BLaER1 (cell line): ENCODE measurements around the gene OR13C4.
"Not testable (repeated sequence)": the region's sequence is repeated elsewhere in the genome, so short reads cannot be mapped to it uniquely, and the experiment has no call there.

ENCODE experiments used
- H3K27ac ChIP-seq: shearing (Covaris generic); formaldehyde crosslinking; 2 replicates; pipeline ENCODE4 v1.8.1; 2022
- H3K27me3 ChIP-seq: shearing (Covaris generic); formaldehyde crosslinking; 2 replicates; pipeline ENCODE4 v1.8.1; 2022
- H3K36me3 ChIP-seq: shearing (Covaris generic); formaldehyde crosslinking; 2 replicates; pipeline ENCODE4 v1.8.1; 2022
- H3K4me1 ChIP-seq: shearing (Covaris generic); formaldehyde crosslinking; 2 replicates; pipeline ENCODE4 v1.8.1; 2022
- H3K4me2 ChIP-seq: shearing (Covaris generic); formaldehyde crosslinking; 2 replicates; pipeline ENCODE4 v1.8.1; 2022
- H3K4me3 ChIP-seq: shearing (Covaris generic); formaldehyde crosslinking; 2 replicates; pipeline ENCODE4 v1.8.1; 2022
- H3K9ac ChIP-seq: shearing (Covaris generic); formaldehyde crosslinking; 2 replicates; pipeline ENCODE4 v1.8.1; 2022
- H3K9me3 ChIP-seq: shearing (Covaris generic); formaldehyde crosslinking; 2 replicates; pipeline ENCODE4 v1.8.1; 2022
- H4K20me1 ChIP-seq: shearing (Covaris generic); formaldehyde crosslinking; 2 replicates; pipeline ENCODE4 v1.8.1; 2022
- Cebpa-rat ChIP-seq: shearing (Covaris generic); IDR thresholded peaks from 2 replicates; pipeline ENCODE4 v1.8.1; 2022

Gene OR13C4

DNA sequence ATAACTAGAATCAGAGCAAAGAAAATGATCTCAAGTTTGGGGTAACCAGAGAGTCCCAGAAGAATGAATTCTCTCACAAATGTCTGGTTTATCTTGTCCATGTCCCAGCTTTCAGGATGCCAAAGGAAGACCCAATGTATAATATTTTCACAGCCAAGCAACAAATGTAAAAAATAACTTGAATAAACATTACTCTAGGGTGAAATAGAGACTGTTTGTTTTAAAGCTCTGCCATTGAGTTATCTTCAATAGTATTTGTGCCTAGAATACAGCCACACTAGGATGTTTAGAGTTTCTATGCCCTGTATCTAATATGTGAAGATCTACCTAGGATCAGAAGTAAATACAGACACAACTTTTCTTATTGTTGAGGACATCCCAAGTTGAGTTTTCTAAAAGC, at the start of gene OR13C4:
Gene OR13C4 (minus strand): TSS at position 101 of the 400 bp plus-strand sequence. CDS start 0 bp downstream, at position 101.
- Histone ChIP-seq H3K27me3 (no peaks in the 10 kb centered on the region), H3K4me2 (no peak within 1 kb of the TSS), H3K4me3 (no peak within 1 kb of the TSS), H3K9me3 (peaks cover 11% of the 10 kb centered on the region), H3K27ac (no peak within 1 kb of the TSS), H3K9ac (no peak within 1 kb of the TSS), H3K36me3 (no peaks in the 10 kb centered on the region), H3K4me1 (no peaks in the 10 kb centered on the region), H4K20me1 (no peaks in the 10 kb centered on the region)
- no peak for TF ChIP-seq Cebpa-rat

DNA sequence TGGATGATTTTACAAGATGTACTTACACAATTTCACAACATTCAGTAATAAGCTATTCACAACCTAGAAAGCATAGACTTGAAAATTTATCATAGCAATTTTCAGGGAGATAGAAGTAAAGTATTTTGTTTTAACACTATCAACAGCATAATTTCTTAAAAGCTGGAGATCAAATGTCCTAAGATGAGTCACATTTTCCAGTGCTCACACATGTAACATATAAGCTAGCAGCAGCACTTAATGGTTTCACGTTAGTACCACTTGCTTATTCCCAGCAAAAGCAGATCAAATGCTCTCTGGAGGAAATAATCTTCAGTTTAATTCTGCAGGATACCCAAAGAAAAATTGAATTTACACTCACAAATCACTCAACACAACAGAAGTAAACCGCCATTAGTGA, 48.4 kb upstream of the OR13C4 start:
- no peak overlapping the region for H3K4me3 ChIP-seq
- TF ChIP-seq Cebpa-rat: no peak
- H3K4me1 ChIP-seq: no peaks in the 10 kb centered on the region

DNA sequence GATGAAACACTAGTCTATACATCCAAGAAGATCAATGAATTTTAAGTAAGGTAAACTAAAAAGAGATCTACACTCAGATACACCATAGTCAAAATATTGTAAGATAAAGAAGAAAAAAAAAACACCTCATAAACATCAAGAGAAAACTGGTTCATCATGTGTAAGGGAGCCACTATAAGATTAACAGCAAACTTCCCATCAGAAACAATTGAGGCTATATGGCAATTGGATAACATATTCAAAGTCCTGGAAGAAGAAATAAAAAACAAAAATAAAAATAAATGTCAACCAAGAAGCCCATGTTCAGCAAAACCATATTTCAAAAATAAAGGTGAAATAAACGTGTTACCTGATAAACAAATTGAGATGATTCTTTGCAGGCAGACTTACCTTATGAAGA, 45.6 kb upstream of the OR13C4 start:
- Histone ChIP-seq H3K27ac (no peak overlapping the region), H3K36me3 (no peaks in the 10 kb centered on the region), H3K4me2 (no peak overlapping the region), H4K20me1 (no peaks in the 10 kb centered on the region), H3K4me3 (no peak overlapping the region), H3K9me3 (no peaks in the 10 kb centered on the region), H3K27me3 (no peaks in the 10 kb centered on the region), H3K9ac (no peak overlapping the region), H3K4me1 (no peaks in the 10 kb centered on the region)
- TF ChIP-seq Cebpa-rat: no peak

More for the DNA sequence above, 48.4 kb upstream of the OR13C4 start:
- Histone ChIP-seq H3K27me3 (no peaks in the 10 kb centered on the region), H3K36me3 (no peaks in the 10 kb centered on the region), H4K20me1 (no peaks in the 10 kb centered on the region), H3K9ac (no peak overlapping the region), H3K27ac (no peak overlapping the region), H3K9me3 (no peaks in the 10 kb centered on the region), H3K4me2 (no peak overlapping the region)

DNA sequence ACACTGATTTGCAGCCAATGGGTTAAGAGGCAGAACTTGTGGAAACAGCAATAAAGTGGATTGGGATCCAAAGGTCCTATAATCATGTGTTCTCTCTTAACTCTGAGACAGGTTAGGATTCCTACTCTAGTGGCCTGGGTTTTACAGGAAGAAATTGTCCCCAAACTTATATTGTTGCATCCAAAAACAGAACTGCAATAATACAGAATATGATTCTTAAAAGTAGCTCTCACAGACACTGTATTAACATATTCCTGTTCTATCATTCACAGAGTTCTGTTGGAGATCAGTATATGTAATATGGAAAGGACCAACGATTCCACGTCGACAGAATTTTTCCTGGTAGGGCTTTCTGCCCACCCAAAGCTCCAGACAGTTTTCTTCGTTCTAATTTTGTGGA, 41.9 kb upstream of the OR13C4 start, which contains the start of gene OR13C8:
Gene OR13C8 (plus strand): TSS at position 301 of the 400 bp plus-strand sequence. CDS start 0 bp downstream, at position 301.
- Histone ChIP-seq H3K4me1 (no peaks in the 10 kb centered on the region), H3K27ac (no peak within 1 kb of the TSS), H3K36me3 (no peaks in the 10 kb centered on the region), H3K9me3 (no peaks in the 10 kb centered on the region), H3K4me2 (no peak within 1 kb of the TSS), H3K9ac (no peak within 1 kb of the TSS), H4K20me1 (no peaks in the 10 kb centered on the region), H3K27me3 (no peaks in the 10 kb centered on the region), H3K4me3 (no peak within 1 kb of the TSS)
- no peak for TF ChIP-seq Cebpa-rat

DNA sequence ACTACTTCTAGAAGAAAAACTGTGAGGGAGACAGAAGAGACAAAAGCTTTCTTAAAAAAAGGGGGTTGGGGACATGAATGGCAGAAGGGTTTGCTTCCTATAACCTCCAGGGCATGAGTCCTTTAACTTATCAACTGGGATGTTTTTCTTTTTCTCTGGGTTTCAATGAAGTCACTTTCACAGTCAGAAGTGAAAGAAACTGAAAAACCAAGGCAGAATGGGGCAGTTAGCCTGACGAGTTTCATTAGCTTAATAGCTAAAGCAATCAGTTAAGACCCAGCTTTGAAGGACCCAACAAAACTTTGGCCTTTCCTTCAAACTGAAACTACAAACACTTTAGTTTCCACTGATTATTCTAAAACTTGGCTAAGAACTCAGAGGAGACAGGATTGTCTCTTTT, 37.3 kb upstream of the OR13C4 start:
- H3K9ac ChIP-seq: no peak overlapping the region

DNA sequence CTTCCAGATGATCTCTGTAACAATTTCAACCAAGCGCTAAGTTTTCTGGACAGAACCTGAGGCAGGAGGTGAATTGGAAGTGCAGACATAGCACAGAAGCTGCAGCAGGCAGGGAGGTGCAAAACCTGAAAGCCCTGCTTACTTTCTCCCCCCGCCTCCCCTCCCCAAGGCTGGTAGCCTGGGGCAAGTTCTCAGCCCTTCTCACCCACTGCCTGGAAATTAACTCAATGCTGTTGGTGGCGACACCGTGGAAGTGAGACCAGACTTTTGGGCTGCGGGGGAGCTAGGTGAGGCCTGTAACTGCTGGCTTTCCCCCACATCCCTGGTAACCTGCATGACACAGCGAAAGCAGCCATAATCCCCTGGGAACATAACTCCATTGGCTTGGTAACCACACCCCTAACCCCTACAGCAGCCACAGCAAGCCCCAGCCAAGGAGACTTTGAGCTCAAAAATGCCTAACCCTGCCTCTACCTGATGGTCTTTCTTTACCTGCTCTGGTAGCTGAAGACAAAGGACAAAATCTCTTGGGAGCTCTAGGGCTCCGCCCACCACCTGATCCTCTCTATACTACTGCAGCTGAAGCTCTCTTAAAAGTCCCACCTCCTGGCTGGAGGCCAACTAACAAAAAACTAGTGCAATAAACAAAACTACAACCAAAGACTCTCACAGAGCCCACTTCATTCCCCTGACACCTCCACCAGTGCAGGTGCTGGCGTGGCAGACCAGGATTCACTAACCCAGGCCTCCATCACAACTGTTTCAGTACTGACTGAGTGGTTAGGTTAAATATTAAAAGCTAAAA, 30.0 kb upstream of the OR13C4 start:
- H3K4me1 ChIP-seq: no peaks in the 10 kb centered on the region
- H3K36me3 ChIP-seq: no peaks in the 10 kb centered on the region
- H3K9ac ChIP-seq: no peak overlapping the region
- no peak overlapping the region for H3K4me2 ChIP-seq
- no peak for TF ChIP-seq Cebpa-rat
- no peaks in the 10 kb centered on the region for H4K20me1 ChIP-seq
- no peaks in the 10 kb centered on the region for H3K27me3 ChIP-seq
- no peak overlapping the region for H3K4me3 ChIP-seq
- no peak overlapping the region for H3K27ac ChIP-seq
- H3K9me3 ChIP-seq: peaks cover 10% of the 10 kb centered on the region; the same call in 1 of the 2 replicates

More for the DNA sequence above, 37.3 kb upstream of the OR13C4 start:
- Histone ChIP-seq H4K20me1 (no peaks in the 10 kb centered on the region), H3K4me1 (no peaks in the 10 kb centered on the region), H3K9me3 (no peaks in the 10 kb centered on the region), H3K4me3 (no peak overlapping the region), H3K27me3 (no peaks in the 10 kb centered on the region), H3K4me2 (no peak overlapping the region), H3K27ac (no peak overlapping the region), H3K36me3 (no peaks in the 10 kb centered on the region)
- TF ChIP-seq Cebpa-rat: no peak

DNA sequence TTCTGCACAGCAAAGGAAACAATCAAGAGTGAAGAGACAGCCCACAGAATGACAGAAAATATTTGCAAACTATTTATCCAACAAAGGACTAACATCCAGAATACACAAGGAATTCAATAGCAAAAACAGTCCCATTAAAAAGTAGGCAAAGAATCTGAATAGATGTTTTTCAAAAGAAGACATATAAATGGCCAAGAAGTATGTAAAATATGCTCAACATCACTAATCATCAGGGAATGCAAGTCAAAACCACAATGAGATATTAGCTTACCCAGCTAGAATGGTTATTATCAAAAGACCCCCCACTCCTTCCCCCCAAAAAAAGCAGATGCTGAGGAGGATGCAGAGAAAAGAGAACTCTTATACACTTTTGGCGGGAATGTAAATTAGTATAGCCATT, 28.5 kb upstream of the OR13C4 start:
- Histone ChIP-seq H3K27ac (no peak overlapping the region), H3K4me2 (no peak overlapping the region), H3K27me3 (no peaks in the 10 kb centered on the region), H3K36me3 (no peaks in the 10 kb centered on the region), H4K20me1 (no peaks in the 10 kb centered on the region), H3K4me3 (no peak overlapping the region), H3K9ac (no peak overlapping the region), H3K9me3 (peaks cover 10% of the 10 kb centered on the region; the same call in 1 of the 2 replicates), H3K4me1 (no peaks in the 10 kb centered on the region)
- TF ChIP-seq Cebpa-rat: no peak

DNA sequence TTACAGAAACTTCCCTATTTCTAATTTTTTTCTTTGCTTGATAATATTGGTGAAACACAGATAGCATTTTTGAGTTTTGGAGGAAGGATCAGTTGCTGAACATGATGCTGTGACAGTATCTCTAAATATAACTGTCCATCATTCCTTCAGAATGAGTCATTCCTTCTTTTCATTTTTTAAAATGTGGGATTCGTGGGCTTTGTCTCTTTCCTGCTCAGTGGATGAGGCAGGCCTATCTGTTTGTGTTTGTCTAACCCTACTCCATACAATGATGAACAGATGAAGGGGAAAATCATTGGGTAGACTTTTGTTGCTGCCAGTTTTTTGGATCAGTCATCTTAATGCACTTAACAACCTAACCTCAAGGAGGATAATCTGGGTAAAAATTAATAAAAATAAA, 26.3 kb upstream of the OR13C4 start:
- H3K4me3 ChIP-seq: no peak overlapping the region
- no peaks in the 10 kb centered on the region for H3K27me3 ChIP-seq
- H3K4me1 ChIP-seq: no peaks in the 10 kb centered on the region
- no peaks in the 10 kb centered on the region for H4K20me1 ChIP-seq
- no peak for TF ChIP-seq Cebpa-rat
- H3K9me3 ChIP-seq: 0 out of 2 replicates have a peak, but pooled peaks cover 6% of the 10 kb centered on the region
- no peak overlapping the region for H3K4me2 ChIP-seq
- no peaks in the 10 kb centered on the region for H3K36me3 ChIP-seq
- H3K9ac ChIP-seq: no peak overlapping the region
- no peak overlapping the region for H3K27ac ChIP-seq

DNA sequence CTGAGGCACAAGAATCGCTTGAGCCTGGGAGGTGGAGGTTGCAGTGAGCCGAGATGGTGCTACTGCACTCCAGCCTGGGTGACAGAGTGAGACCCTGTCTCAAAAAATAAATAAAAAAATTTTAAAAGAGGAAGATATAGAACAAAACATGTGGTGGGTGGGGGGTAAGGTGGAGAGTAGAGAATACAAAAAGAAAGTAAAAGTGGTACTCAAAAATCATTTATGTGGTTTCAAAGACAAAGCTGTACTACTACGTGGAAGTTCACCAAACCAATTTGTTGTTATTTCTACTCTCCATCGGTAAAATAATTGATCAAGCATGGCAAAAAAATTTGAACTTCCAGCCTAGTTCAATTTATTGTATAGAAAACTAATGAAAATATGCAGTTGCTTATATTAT, 17.6 kb upstream of the OR13C4 start:
- H3K4me1 ChIP-seq: no peaks in the 10 kb centered on the region
- H4K20me1 ChIP-seq: no peaks in the 10 kb centered on the region
- no peak overlapping the region for H3K27ac ChIP-seq
- H3K9me3 ChIP-seq: no peaks in the 10 kb centered on the region
- H3K36me3 ChIP-seq: no peaks in the 10 kb centered on the region
- H3K4me2 ChIP-seq: no peak overlapping the region
- no peaks in the 10 kb centered on the region for H3K27me3 ChIP-seq
- no peak for TF ChIP-seq Cebpa-rat
- H3K9ac ChIP-seq: no peak overlapping the region
- no peak overlapping the region for H3K4me3 ChIP-seq

DNA sequence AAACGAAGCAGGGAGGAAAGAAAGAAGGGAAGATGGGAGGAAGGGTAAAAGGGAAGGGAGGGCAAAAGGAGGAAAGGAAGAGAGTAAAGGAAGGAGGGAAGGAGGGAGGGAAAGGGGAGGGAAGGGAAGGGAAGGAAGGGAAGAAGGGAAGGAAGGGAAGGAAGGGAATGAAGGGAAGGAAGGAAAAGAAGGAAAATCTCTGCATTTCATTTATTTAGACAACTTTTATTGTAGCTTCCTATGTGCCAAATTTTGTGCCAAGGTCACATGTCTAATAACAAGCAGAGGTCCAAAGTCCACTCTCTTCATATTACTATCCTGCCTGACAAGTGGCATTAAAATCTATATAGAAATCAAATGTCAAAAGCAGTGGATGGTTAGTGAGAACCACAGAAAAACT, 12.3 kb upstream of the OR13C4 start:
- H3K27ac ChIP-seq: no peak overlapping the region
- H3K4me1 ChIP-seq: no peaks in the 10 kb centered on the region
- H3K9me3 ChIP-seq: no peaks in the 10 kb centered on the region
- H3K4me3 ChIP-seq: no peak overlapping the region
- H4K20me1 ChIP-seq: no peaks in the 10 kb centered on the region
- H3K36me3 ChIP-seq: no peaks in the 10 kb centered on the region
- H3K9ac ChIP-seq: no peak overlapping the region
- H3K4me2 ChIP-seq: no peak overlapping the region
- TF ChIP-seq Cebpa-rat: no peak
- no peaks in the 10 kb centered on the region for H3K27me3 ChIP-seq

DNA sequence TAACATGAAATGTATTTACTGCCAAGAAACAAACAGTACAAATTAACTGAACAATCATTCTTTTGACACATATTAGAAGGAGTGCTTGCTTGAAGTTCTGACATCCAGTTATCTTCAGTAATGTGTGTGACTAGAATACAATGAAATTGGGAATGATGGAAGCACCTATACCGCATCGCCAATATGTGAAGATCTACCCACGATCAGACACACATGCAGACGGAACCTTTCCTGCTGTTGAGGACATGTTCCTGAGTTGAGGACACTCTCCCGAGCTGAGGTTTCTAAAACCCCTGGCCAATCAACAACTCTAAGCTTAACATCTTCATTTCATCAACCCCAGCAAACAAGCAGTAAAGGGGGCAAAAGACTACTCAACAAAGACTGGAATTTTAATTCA, 9.7 kb upstream of the OR13C4 start, which contains the start of gene OR13C3:
Gene OR13C3 (minus strand): TSS at position 101 of the 400 bp plus-strand sequence. CDS start 133 bp downstream, outside the sequence.
- Histone ChIP-seq H3K9me3 (no peaks in the 10 kb centered on the region), H3K4me2 (no peak within 1 kb of the TSS)

DNA sequence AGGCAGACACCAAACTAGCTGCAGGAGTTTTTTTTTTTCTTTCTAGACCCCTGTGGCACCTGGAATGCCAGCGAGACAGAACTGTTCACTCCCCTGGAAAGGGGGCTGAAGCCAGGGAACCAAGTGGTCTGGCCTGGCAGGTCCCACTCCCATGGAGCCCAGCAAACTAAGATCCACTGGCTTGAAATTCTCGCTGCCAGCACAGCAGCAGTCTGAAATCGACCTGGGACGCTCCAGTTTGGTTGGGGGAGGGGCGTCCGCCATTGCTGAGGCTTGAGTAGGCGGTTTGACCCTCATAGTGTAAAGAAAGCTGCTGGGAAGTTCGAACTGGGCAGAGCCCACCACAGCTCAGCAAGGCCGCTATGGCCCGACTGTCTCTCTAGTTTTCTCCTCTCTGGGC, 6.8 kb downstream of the OR13C4 start:
- not testable (repeated sequence) for H3K4me2 ChIP-seq, H3K4me1 ChIP-seq, H3K9ac ChIP-seq, H3K36me3 ChIP-seq, H4K20me1 ChIP-seq, H3K27me3 ChIP-seq, H3K4me3 ChIP-seq, H3K27ac ChIP-seq, H3K9me3 ChIP-seq

More for the DNA sequence above, 9.7 kb upstream of the OR13C4 start, which contains the start of gene OR13C3:
- no peak within 1 kb of the TSS for H3K9ac ChIP-seq
- TF ChIP-seq Cebpa-rat: no peak
- H4K20me1 ChIP-seq: no peaks in the 10 kb centered on the region
- H3K27me3 ChIP-seq: no peaks in the 10 kb centered on the region
- no peaks in the 10 kb centered on the region for H3K36me3 ChIP-seq
- H3K4me3 ChIP-seq: no peak within 1 kb of the TSS
- H3K4me1 ChIP-seq: no peaks in the 10 kb centered on the region
- no peak within 1 kb of the TSS for H3K27ac ChIP-seq
